Measurements from ENCODE around the gene BICRAL.

GRCh38 chr6:42860036-42860435 lies 78.2 kb downstream of the BICRAL start:
- no peak for TF ChIP-seq FOXP1 (CRISPR knock-in tag; IDR thresholded peaks at IDR 0.05; ENCODE audit: borderline replicate concordance)
- no peak for TF ChIP-seq MAX (CRISPR knock-in tag; IDR thresholded peaks at IDR 0.05)
- no peak for TF ChIP-seq ATF2 (CRISPR knock-in tag; IDR thresholded peaks at IDR 0.05; ENCODE audit: borderline replicate concordance, low read depth)

All from WTC11 (cell line).